ENCODE results near the gene DDHD1.
"Not testable (repeated sequence)": the region's sequence is repeated elsewhere in the genome, so short reads cannot be mapped to it uniquely, and the experiment has no call there.

DDHD1 gene

GRCh38 chr14:53152184-53152886 lies 788 bp downstream of the DDHD1 start:
- DNase-seq (ENCODE audit: low read depth in 2 of 2, low spot score in 1 of 2), result peak; percentile 33 to 58

DNA sequence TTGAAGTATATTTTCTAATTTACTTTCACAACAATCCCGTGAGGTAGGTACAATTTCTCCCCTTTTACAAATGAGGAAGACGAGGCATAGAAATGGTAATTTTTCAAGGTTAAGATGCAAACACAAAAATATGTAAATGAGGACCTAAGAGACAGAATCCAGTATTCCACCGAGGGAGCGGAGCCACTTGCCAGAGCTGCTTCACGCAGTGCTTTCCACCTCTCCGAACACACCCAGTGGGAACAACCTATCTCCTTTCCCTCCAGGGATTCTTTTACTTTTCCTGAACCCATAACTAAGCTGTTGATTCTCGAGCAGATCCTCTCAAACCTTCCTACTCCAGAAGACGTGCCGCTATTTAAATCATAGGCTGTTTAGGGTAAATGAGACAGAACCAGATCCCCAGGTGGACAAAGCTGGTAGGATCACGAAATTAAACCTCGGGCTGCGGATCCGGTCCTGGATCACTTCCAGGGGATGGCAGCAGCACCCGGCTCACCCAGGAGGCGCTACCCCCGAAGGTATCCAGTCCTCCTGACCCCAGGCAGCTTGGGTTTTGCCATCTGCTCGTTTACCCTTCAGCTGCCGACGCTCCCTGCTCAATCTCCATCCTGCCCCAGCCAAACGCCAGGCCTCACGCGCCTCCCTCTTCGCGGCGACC lies 1.5 kb downstream of the DDHD1 start:
- DNase-seq (ENCODE audit: low read depth in 2 of 2, low spot score in 1 of 2), result no peak

DNA sequence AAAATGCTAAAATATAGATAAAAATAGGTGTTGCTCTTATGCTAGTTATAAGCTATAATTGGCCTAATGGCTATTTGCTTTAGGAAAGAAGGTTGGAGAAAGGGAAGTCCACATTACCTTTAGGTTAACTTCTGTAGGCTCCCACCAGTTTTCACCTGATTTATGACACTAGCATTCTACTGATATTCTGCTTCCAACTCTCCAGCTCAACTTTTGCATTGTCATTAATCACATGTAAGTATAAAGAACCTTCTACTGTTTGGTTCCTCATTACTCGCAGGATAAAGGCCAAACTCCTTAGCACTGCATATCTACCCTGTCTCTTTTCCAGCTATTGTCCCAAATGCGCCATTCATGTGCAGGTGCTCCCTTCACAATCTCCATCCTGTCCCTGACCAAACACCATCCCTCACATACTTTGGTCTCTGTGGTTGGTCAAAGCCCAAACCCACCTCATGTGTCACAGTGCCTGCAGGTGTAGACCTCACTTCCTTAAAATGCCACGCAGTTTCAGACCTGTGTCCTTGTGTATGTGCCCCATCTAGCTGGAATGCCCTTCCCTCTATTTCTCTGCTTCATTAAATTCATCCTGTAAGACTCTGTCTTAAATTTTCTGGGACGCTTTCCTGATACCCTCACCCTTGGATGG lies 3.3 kb downstream of the DDHD1 start:
- no peak for DNase-seq (ENCODE audit: low read depth in 2 of 2, low spot score in 1 of 2)

- no peak for DNase-seq (ENCODE audit: low read depth in 2 of 2, low spot score in 1 of 2)
Observed at GRCh38 chr14:53148671-53149070, 4.5 kb downstream of the DDHD1 start.

GRCh38 chr14:53147893-53148292 lies 5.2 kb downstream of the DDHD1 start:
- no peak for DNase-seq (ENCODE audit: low read depth in 2 of 2, low spot score in 1 of 2)

DNA sequence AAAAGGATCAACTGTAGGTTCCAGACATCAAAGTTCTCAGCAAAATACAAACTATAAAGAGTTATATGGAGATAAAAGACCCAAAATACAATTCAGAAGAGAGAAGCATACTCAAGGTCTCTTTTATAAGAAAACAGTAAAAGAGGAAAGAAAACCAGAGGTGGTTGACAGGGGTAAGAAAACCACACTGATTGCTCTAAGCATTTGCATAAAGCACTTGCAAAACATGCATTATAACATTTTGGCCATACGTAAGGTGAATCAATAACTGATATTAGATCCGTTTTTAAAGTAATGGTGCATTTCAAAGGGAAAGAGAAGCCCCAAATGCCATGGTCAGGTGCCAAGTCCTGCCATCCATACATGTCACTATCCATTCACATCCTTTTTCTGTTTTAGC lies 5.9 kb downstream of the DDHD1 start:
- DNase-seq (ENCODE audit: low read depth in 2 of 2, low spot score in 1 of 2), result no peak

DNA sequence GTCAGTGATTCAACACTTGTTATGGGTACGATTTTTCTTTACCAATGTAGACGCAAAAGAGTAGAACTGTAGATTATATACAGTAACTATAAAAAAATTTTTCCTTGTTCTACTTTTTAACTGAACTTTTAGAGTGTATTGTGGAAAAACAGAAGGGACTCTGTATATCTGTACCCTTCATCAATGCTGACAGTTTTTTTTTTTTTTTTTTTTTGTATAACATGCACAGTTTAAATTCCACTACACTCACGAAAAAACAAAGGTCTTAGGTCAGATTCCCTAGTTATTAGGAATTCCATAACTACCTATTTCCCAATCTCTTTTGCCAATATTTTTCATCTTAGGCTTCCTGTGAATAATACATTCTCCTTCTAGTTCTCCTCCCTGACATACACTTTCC lies 6.4 kb downstream of the DDHD1 start:
- no peak for DNase-seq (ENCODE audit: low read depth in 2 of 2, low spot score in 1 of 2)

GRCh38 chr14:53144244-53144643 lies 8.9 kb downstream of the DDHD1 start:
- no peak for DNase-seq (ENCODE audit: low read depth in 2 of 2, low spot score in 1 of 2)

DNA sequence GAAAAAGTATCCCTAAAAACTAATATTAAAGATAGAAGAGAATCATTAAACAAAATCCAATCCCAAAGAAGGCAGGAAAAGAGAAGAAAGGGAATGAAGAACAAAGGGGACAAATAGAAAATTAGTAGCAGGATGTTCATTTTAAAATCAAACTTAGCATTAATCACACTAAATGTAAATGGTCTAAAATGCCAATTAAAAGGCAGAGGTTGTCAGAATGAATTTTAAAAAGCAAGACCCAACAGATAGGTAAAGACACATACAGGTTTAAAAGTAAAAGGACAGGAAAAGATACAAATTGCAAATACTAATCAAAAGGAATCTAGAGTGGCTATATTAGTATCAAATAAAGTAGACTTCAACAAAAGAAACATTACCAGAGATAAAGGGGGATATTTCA lies 12.5 kb downstream of the DDHD1 start:
- no peak for DNase-seq (ENCODE audit: low read depth in 2 of 2, low spot score in 1 of 2)

- DNase-seq (ENCODE audit: low read depth in 2 of 2, low spot score in 1 of 2), result no peak
Observed at GRCh38 chr14:53137568-53138203, 15.4 kb downstream of the DDHD1 start.

GRCh38 chr14:53130491-53130890 lies 22.6 kb downstream of the DDHD1 start:
- not testable (repeated sequence) for DNase-seq (ENCODE audit: low read depth in 2 of 2, low spot score in 1 of 2)

DNA sequence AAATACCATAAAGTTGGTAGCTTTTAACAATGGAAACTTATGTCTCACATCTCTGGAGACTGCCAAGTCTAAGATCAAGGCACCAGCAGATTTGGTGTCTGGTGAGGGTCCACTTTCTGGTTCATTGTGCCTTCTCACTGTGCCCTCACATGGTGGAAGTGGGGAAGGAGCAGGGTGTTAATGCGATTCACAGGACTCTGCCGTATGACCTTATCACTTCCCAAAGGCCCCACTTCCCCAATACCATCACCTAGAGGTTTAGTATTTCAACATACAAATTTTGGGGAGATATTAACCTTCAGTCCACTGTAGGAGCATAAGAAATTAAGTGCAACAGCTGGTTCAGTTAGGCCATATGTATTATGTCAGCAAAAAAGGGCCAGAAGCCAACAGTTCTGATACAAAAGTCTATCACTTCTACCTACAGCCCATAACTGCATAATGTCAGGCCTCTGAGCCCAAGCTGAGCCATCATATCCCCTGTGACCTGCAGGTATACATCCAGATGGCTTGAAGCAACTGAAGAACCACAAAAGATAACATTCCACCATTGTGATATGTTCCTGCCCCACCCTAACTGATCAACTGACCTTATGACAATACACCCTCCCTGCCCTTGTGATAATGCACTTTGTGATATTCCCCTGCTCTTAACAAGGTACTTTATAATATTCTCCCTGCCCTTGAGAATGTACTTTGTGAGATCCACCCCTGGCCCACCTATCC lies 24.7 kb downstream of the DDHD1 start:
- DNase-seq (ENCODE audit: low read depth in 2 of 2, low spot score in 1 of 2), result no peak

GRCh38 chr14:53127832-53128231 lies 25.3 kb downstream of the DDHD1 start:
- DNase-seq (ENCODE audit: low read depth in 2 of 2, low spot score in 1 of 2), result no peak

DNA sequence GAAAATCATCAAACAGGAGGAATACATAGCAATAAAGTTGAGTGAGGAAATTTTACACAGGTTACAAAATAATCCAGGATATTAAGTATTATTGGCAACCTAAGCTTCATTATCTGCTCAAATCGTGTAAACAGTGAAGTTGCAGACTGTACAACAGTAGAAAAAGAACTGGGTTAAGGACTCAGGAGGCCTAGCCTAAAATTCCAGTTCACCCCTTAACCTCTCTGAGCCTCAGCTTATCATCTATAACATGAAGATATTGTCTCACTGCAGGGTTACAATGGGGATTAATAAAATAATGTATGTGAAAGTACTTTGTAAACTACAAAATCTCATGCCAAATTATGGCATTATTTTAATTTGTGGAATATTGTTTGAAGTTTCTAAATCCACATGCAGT lies 26.0 kb downstream of the DDHD1 start:
- DNase-seq (ENCODE audit: low read depth in 2 of 2, low spot score in 1 of 2), result no peak

DNA sequence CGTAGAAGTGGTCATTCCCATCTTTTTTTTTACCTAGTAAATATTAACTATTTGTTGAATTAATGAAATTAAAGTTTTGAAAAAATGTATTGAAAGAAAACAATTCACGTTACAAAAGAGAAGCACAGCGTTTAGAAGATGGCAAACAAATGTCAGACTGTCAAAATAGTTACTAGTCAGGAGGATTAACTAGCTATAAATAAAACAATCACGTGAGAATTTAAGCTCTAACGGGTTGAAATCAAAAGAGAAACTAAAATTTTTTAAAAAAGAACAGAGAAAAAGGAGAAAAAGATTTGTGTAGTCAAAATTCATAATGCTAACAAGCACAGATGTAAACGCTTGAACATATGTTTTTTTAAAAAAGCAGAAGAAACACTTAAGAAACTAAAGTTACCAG lies 26.4 kb downstream of the DDHD1 start:
- DNase-seq (ENCODE audit: low read depth in 2 of 2, low spot score in 1 of 2), result no peak

DNA sequence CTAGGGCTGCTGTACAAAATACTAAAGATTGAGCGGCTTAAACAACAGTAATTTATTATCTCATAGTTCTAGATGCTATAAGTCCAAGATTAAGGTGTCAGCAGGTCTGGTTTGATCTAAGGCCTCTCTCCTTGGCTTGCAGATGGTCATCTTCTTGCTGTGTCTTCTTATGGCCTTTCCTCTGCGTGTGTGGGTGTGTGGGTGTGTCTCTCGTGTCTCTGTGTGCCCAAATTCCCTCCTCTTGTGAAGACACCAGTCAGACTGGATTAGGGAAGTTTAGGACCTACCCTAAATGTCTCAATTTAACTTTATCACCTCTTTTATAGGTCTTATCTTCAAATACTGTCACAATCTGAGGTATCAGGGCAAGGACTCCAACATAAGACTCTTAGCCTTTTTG lies 28.3 kb downstream of the DDHD1 start:
- no peak for DNase-seq (ENCODE audit: low read depth in 2 of 2, low spot score in 1 of 2)

- DNase-seq (ENCODE audit: low read depth in 2 of 2, low spot score in 1 of 2), result not testable (repeated sequence)
Observed at GRCh38 chr14:53121419-53121818, 31.7 kb downstream of the DDHD1 start.

DNA sequence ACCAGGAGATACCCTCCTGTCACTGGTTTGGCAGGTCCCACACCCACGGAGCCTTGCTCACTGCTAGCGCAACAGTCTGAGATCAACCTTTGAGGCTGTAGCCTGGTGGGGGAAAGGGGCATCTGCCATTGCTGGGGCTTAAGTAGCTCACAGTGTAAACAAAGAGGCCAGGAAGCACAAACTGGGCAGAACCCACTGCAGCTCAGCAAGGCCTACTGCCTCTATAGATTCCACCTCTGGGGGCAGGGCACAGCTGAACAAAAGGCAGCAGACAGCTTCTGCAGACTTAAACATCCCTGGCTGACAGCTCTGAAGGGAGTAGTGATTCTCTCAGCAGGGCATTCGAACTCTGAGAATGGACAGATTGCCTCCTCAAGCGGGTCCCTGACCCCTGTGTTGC lies 35.6 kb downstream of the DDHD1 start:
- DNase-seq (ENCODE audit: low read depth in 2 of 2, low spot score in 1 of 2), result not testable (repeated sequence)

- no peak for DNase-seq (ENCODE audit: low read depth in 2 of 2, low spot score in 1 of 2)
Observed at GRCh38 chr14:53113989-53114388, 39.1 kb downstream of the DDHD1 start.

- DNase-seq (ENCODE audit: low read depth in 2 of 2, low spot score in 1 of 2), result no peak
Observed at GRCh38 chr14:53110096-53110495, 43.0 kb downstream of the DDHD1 start.
